GM18499 (cell line): ENCODE measurements around the gene HTT.
"Not testable (repeated sequence)": the region's sequence is repeated elsewhere in the genome, so short reads cannot be mapped to it uniquely, and the experiment has no call there.

ENCODE experiments used
- ATAC-seq: cut with Tn5 transposase; IDR thresholded peaks from one replicate; pipeline ENCODE4 v1.9.1; 2021; ENCODE audit warnings: moderate number of reproducible peaks; ENCODE audit not compliant: insufficient read depth, unreplicated experiment

HTT gene

DNA sequence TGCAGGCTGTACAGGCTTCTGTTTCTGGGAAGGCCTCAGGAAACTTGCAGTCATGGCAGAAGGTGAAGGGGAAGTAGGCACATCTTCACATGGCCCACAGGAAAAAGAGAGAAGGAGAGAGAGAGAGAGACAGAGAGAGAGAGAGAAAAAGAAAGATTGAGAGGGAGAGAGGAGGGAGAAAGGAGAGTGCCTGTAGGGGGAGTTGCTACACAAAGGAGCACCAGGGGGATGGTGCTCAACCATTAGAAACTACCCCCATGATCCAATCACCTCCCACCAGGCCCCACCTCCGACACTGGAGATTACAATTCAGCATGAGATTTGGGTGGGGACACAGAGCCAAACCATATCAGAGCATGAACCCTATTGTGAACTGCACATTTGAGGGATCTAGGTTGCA lies 76.8 kb downstream of the HTT start:
- not testable (repeated sequence) for ATAC-seq

DNA sequence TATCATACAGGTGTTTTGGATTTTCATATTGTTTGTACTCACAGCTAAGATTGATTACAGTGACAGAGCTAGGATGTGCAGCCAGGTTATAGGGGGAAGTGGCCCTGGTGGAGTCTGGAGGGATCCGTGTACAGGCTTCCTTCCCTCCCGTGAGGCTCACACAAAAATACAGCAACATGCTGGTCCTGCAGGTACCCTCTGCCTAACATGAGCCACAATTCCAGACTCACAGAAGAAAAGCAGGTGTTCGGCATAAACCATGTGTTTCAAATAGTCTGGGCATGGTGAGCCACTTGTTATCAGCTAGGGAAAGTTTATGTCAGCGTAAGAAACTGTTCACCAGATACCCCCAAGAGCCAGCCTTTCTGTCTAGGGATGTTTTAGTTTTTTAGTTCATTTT lies 82.9 kb downstream of the HTT start:
- no peak for ATAC-seq

GRCh38 chr4:3158841-3159240 lies 84.4 kb downstream of the HTT start:
- no peak for ATAC-seq

DNA sequence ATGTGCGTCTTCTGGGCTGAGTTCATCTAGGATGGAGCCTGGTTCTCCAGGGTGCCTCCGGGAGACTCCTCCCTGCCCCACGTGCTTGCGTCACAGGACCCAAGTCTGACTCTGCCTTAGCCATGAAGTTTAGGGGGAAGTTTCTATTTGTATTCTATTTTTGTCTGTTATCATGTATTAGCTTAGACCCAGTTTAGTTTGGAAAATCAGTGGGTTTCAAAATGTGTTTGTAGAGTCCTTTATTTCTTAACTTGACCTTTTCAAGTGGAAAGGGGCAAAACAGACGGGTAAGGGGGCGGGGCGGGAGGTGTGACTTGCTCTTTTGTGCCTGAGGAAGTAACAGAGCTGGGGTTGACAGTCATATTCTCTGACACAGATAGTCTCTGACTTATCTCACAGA lies 86.0 kb downstream of the HTT start:
- ATAC-seq: no peak

- ATAC-seq: not testable (repeated sequence)
Measured at GRCh38 chr4:3161044-3161443, 86.6 kb downstream of the HTT start.

DNA sequence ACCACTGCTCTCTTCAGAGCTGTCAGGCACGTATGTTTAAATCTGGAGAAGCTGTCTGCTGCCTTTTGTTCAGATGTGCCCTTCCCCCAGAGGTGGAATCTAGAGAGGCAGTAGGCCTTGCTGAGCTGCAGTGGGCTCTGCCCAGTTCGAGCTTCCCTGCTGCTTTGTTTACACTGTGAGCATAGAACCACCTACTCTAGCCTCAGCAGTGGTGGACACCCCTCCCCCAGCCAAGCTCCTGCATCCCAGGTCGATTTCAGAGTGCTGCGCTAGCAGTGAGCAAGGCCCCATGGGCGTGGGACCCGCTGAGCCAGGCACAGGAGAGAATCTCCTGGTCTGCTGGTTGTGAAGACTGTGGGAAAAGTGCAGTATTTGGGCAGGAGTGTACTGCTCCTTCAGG lies 92.0 kb downstream of the HTT start:
- not testable (repeated sequence) for ATAC-seq

GRCh38 chr4:3168029-3168428 lies 93.5 kb downstream of the HTT start:
- ATAC-seq: no peak

- no peak for ATAC-seq
Measured at GRCh38 chr4:3174371-3175338, 100.2 kb downstream of the HTT start.

- ATAC-seq: no peak
Measured at GRCh38 chr4:3176367-3177229, 102.1 kb downstream of the HTT start.

DNA sequence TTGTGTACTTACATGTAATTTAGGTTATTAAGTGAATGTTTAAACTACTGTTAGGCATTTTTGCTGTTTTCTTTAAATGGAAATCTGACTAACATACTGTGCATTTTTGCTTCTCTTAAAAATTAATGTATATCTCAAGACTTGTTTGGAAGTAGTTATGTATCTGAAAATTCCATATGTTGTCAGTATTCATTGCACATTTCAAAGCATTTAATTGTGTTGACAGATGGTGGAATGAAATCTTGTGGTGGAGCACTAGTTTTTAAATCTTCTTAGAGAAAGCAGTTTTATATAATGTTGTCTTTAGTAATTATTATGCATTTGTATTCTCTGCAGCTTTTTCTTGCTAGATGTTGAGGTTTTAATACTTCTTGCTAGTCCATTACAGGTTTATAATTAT lies 102.9 kb downstream of the HTT start:
- ATAC-seq: no peak

DNA sequence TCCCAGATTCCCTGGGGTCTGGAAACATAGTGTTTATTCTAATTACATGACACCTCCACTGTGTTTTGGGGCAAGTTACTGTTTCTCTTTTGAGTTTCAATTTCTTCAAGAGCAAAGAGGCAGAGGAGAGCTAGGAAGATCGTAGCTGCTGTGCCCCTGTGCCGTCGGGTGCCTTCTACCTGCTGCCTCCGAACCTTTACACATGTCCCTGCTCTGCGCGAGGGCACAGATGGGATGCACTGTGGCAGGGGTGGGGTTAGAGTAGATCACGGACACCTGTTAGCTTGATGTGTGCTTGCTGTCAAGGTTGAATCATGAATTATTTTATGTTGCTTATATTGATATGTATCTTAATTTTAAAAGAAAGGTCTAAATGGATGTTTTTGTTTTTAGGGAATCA lies 103.4 kb downstream of the HTT start:
- ATAC-seq: no peak

- ATAC-seq: no peak
Measured at GRCh38 chr4:3178351-3178750, 103.9 kb downstream of the HTT start.

DNA sequence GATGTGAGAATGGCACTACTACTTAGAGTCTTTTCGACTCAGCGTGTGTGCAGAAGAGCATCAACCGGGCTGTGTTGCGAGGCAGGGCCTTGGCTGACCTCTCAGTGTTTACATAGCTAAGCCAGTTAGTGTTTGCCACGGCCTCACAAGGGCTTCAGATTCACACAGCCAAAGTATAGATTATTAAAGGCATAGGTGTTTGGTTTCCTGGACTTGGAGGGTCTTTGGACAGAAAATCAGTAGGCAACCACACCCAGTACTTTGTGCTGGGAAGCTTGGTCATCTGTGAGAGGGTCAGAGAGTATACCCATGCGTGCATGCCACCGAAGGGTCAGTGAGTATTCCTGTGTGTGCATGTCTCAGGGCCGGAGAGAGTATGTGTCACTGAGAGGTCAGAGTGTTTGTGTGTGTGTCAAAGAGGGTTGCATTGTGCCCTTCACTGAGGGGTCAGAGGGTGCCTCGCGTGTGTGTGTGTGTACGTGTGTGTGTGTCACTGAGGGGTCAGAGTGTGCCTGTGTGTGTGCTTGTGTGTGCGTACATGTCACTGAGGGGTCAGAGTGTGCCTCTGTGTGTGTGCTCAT lies 104.7 kb downstream of the HTT start:
- no peak for ATAC-seq

GRCh38 chr4:3183008-3183407 lies 108.5 kb downstream of the HTT start:
- ATAC-seq: no peak

DNA sequence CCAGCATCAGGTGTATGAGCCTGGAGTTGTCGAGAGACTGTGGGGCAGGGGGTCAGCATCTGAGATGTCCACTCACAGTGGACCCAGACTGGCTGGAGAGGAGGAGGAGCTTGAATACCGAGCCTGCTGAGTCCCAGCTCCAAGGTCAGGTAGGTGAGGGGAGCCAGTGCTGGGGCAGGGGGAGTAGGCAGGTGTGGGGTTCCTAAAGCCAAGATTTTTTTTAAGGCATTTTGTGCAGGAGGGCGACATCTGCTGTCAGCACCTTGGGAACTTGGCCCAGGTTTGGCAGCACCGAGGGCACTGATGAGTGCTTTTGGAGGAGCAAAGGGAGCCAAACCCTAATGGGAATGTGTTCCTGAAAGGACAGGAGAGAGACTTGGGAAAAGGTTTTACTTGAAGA lies 110.2 kb downstream of the HTT start:
- ATAC-seq: no peak

GRCh38 chr4:3186609-3187008 lies 112.1 kb downstream of the HTT start:
- no peak for ATAC-seq

DNA sequence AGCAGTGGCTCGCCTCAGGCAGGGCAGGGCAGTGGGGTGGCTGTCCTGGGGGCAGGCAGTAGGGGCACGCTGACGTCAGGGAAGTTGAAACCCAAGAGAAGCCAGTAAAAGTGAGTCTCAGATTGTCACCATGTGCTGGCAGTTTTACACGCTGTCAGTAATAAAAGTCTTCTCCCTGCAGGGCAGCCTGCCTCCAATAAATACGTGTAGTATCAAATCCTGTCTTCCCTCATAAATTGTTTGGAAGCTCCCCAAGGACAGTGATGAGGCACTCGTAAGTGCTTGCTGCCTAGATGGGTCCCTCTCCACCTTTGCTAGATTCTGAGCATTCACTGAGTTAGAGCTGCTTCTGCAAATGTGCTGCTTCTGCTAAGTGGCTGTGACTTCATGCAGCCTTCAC lies 113.6 kb downstream of the HTT start:
- no peak for ATAC-seq

DNA sequence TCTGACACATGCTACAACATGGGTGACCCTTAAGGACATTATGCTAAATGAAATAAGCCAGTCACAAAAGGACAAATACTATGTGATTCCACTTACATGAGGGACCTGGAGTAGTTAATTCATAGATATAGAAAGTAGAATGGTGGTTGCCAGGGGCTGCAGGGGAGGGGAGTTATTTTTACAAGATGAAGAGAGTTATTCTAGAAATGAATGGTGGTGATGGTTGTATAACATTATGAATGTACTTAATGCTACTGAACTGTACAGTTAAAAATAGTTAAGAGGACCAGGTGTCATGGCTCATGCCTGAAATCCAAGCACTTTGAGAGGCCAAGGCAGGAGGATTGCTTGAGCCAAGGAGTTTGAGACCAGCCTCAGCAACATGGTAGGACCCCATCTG lies 115.0 kb downstream of the HTT start:
- ATAC-seq: no peak

DNA sequence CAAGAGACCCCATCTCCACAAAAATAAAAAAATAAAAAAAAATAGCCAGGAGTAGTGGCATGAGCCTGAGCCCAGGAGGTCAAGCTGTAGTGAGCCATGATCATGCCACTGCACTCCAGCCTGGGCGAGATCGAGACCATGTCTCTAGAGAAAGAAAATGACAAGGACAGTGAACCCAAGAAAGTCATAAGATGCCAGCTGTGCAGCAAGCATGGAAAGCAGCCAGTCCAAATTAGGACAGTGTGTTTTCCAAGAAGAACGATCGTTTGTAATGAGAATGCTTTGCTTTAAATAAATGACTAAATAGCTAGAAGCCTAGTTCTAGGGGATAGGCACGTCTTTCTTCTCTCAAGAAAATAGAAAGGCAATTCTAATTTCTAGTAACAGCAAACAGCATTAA lies 116.1 kb downstream of the HTT start:
- no peak for ATAC-seq

DNA sequence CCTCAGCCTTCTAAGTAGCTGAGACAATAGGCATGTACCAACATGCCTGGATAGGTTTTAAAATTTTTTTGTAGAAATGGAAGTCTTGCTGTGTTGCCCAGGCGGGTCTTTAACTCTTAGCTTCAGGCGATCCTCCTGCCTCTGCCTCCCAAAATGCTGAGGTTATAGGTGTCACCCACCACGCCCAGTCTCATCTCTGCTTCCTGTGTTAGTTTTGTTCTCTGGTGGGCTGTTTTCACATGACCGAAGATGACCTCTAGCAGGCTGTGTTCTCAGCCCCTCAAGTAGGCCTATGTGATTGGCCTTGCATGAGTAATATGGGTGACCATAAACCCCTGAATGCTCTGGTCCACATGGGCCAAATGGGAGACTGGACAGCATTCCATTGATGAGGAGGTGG lies 117.7 kb downstream of the HTT start:
- no peak for ATAC-seq

DNA sequence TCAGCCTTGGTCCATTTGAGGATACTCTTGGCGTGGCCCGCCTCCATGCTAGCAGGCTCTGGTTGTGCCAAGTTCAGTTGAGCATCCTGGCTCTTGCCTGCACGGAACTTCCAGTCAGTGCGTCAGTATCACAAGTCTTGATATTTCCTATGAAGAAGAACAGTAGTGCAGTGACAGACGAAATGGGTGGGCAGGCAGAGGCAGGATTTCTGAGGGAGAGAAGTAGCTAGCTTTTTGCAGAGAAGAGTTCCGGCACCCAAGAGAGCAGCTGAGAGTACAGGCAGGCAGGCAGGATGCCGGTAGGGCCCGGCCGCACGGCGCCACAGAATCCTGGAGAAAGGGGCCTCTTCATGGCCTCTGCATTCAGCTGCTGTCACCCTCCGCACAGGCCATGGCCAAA lies 118.3 kb downstream of the HTT start:
- no peak for ATAC-seq
